Stimulated activated CD4-positive, alpha-beta T cell treated with anti-CD3 and anti-CD28 coated beads, Interleukin-2, amount 100 ng/mL, for 24 hours (primary cell): Measurements from ENCODE around the gene CAPRIN2.

Experiments used
- DNase-seq, 2 donors: peaks; one replicate each; pipeline ENCODE4 v3.0.0-alpha.2; 2020

CAPRIN2 gene

GRCh38 chr12:30763053-30763452 lies 8.3 kb upstream of the CAPRIN2 start:
- DNase-seq: no peak

GRCh38 chr12:30761730-30762129 lies 7.0 kb upstream of the CAPRIN2 start:
- no peak for DNase-seq

DNA sequence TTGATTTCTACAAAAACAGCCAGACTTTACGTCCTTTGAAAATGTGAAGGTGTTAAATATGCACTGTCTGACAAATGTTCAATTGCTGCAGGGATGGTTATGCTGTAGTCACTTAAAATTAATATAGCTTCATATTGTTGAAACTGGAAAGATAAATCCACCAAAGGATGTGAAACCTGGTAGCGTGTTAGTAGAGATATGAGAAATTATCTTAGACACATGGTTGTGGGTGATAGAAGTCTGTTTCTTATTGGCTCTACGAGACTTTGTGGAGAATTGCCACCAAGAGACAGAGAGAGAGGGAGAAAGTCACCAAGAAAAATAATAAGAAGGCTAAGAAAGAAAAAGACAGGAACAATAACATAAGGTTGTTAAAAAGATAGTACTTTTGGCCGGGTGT lies 2.6 kb upstream of the CAPRIN2 start:
- DNase-seq: no peak

DNA sequence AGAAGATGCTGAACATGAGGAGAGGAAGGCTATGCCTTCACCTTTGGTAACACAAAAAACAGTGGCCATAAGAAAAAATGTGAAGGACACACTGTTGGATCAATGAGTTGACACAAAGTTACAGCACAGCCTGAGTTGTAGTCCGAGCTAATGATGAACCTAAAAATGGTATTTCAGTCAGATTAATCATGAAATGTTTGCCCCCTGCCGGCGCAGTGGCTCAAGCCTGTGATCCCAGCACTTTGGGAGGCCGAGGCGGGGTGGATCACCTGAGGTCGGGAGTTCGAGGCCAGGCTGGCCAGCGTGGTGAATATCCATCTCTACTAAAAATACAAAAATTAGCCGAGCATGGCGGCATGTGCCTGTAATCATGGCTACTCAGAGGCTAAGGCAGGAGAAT lies 1.3 kb upstream of the CAPRIN2 start:
- DNase-seq: no peak

DNA sequence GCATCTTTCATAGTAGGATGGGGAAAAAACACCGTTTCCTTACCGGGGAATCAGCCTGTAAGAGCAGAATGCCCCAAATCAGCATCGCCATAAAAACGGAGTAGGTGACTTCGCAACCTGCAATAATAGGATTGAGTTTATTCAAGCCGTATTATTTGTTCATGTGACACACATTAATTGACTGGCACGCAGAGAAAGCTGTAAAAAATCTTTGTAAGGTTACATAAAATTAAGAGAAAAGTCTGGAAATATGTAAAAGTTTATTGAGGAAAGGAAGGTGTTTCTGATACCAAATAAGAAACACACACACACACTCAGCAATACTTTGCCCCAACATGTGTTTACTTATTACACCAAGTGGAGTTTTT lies 628 bp upstream of the CAPRIN2 start:
- DNase-seq: no peak

DNA sequence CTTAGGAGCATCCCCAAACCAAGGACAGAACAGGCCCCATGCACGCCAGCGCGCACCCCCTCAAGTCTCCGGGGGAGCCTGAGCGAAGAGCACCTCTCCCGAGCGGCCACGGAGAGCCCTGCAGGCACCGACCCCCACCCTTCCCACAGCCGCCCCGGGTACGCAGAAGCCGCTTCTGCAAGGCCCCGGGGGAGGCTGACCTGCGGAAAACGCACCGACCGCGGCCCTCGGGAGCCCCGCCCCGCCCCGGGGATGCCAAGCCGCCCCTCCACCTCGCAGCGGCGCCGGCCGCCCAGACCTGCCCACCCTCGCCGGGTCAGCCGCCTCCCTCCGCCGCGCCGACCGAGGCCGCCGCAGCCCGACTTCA lies 385 bp downstream of the CAPRIN2 start:
- peak in 1 of 2 donors; percentile 58 for DNase-seq

- no peak for DNase-seq
Measured at GRCh38 chr12:30753751-30754382, 884 bp downstream of the CAPRIN2 start.

- DNase-seq: peak in 1 of 2 donors; percentile 14
Measured at GRCh38 chr12:30753233-30753632, 1.5 kb downstream of the CAPRIN2 start.

DNA sequence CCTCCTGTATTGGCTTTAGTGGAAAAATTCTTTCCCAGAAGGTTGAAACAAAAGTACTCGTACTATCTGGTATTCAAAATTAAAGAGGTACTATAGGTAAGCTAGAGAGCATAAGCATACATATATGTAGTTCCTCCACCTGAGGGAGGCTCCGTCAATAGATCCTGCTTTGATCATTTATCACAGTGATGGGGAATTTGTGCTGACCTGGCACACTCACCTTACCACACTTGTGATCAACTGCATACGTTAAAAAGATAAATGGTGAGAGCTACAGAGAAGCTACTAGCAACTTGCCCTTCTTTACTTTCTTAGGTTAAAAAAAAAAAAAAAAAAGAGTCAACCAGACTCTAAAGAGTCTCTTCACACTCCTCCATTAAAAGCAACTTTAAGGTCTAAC lies 2.5 kb downstream of the CAPRIN2 start:
- no peak for DNase-seq

DNA sequence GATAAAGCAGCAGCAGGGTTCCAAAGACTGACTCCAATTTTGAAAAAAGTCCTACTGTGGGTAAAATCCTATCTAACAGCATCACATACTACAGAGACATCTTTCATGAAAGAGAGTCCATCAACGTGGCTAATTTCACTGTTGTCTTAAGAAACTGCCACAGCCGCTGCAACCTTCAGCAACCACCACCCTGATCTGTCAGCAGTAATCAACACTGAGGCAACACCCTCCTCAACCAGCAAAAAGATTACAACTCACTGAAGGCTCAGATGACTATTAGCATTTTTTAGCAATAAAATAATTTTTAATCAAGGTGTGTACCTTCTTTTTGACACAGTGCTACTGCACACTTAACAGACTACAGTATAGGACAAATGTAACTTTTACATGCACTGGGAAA lies 6.6 kb downstream of the CAPRIN2 start:
- DNase-seq: no peak

DNA sequence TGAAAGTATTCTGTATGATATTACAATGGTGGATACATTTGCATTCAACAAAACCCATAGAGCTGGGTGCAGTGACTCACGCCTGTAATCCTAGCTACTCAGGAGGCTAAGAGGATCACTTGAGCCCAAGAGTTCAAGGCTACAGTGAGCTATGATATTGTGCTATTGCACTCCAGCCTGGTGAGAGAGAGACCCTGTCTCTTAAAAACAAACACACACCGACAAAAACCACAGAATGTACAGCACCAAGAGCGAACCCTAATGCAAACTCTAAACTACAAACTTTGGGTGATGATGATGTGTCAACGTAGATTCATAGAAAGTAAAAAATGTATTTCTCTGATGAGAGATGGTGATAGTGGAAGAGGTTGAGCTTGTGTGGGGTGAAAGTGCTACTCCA lies 8.6 kb downstream of the CAPRIN2 start:
- DNase-seq: no peak

- no peak for DNase-seq
Measured at GRCh38 chr12:30744321-30744720, 10.4 kb downstream of the CAPRIN2 start.

- no peak for DNase-seq
Measured at GRCh38 chr12:30740274-30740673, 14.5 kb downstream of the CAPRIN2 start.

DNA sequence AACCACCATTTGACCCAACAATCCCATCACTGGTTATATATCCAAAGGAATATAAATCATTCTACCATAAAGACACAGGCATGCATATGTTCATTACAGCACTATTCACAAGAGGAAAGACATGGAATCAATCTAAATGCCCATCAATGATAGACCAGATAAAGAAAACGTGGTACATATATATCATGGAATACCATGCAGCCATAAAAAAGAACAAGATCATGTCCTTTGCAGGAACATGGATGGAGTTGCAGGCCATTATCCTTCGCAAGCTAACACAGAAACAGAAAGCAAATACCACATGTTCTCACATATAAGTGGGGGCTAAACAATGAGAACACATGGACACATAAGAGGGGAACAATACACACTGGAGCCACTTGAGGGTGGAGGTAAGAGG lies 15.7 kb downstream of the CAPRIN2 start:
- no peak for DNase-seq

DNA sequence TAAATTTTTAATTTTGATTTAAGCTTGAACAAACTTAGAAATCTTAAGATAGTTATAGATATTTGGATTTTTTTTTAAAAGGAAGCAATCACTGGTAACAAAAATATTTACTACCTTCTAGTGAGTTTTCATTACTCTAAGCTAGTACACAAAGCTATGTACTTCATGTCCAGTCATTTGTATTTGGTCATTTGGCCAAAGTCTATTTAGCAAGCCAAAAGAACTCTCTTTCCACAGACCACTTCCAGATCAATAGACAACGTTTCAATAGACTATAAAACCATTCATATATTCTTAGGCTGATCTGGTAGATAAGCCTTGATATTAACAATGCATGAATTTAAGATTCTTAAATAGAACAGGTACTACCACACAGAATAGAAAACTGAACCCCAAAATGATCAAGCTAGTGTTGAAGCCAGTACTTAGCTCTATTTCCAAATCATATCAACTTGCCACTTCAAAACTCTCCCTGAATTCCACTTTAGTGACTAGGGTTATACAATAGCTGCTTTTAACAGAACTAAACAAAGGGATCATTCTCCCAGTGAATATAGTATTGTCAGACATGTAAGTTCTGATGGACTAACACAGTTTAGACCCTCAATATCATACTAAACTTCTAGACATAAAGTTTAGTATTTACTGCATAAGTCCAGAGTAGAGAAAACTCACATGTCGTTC lies 21.7 kb downstream of the CAPRIN2 start:
- no peak for DNase-seq

DNA sequence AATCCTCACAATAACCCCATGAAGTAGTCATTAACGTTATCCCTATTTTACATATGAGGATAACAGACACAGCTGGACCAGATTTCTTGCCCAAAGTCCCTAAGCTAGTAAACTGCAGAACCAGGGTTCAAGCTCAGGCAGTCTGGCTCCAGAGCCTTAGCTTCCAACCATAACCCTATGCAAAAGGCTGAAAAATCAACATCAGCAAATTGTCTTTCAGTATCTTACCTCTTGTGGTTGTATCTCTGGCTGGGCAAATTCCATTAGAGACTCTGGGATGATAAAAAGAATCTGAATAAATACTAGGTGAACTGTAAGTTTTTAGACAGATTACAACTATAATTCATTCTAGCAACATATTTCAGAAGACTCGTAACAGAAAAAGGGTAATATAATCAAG lies 24.7 kb downstream of the CAPRIN2 start:
- DNase-seq: no peak

- DNase-seq: no peak
Measured at GRCh38 chr12:30729547-30729946, 25.2 kb downstream of the CAPRIN2 start.

GRCh38 chr12:30726647-30727046 lies 28.1 kb downstream of the CAPRIN2 start:
- DNase-seq: no peak

DNA sequence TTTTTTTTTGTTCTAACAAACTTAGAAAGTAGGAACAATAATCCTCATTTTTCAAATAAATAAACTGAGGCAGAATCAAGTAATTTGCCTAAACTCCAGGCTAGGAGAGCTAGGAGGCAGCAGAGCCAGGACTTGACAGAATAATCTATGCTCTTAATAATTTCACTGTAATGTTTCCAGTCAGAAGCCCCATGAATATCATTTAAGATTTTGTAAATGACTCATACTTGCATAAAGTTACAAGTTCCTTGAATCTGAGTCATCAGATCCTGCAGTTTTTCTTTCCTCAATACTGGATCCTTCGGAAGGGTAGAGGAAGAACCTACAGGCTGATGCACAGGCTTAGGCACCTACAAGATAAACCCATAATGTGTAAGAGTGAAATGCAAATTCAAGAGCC lies 29.0 kb downstream of the CAPRIN2 start:
- no peak for DNase-seq

DNA sequence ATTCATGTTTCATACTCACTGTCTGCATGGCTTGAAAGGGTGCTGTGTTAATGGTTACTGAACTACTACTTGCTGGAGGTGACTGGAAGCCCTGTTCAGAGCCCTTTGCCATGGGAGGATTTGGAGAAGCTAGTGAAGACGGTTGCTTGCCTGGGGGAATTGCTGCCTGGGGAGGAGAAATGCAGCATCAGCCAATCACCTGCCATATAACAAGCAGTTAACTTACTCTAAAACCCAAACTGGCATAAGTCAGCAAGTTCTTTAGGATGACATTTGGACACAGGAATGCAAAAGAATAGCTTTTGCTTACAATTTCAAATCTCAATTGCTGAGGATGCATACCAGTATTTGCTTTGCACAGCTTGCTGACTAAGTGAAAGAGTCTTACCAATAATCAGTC lies 35.7 kb downstream of the CAPRIN2 start:
- DNase-seq: no peak

DNA sequence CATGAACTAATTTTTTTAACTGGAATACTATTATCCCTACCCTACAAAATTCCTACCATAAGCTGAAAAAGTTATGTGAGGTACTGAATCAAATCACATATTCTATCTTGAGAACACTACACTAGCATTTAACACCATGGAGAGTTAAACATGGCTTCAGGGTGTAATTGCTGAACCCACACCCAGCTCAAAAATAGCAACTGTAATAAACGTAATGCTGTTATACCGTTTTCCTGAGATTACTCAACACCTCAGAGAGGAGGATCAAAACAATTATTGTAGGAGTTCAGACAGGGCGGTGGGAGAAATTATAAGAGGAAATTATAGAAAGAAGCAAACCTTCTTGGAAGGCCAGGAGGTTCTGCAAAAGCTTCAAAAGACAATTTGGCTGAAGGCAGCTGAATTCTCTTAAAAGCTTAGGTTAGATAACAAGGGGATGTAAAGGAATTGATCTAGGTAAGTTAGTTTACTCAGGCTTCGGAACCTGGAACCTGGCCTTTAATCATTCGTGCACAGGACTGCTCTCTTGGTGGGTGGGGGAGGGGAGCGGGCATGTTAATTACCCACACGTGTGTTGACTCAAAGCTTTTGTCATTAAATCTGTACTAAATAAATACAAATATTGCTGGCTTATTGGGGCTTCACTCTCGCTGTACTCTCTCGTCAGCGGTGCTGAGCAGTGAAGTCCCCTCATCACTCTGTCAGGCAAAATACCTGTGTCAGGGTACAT lies 47.0 kb downstream of the CAPRIN2 start:
- no peak for DNase-seq

- DNase-seq: no peak
Measured at GRCh38 chr12:30706476-30706875, 48.3 kb downstream of the CAPRIN2 start.

- DNase-seq: no peak
Measured at GRCh38 chr12:30701056-30701455, 53.7 kb downstream of the CAPRIN2 start.

DNA sequence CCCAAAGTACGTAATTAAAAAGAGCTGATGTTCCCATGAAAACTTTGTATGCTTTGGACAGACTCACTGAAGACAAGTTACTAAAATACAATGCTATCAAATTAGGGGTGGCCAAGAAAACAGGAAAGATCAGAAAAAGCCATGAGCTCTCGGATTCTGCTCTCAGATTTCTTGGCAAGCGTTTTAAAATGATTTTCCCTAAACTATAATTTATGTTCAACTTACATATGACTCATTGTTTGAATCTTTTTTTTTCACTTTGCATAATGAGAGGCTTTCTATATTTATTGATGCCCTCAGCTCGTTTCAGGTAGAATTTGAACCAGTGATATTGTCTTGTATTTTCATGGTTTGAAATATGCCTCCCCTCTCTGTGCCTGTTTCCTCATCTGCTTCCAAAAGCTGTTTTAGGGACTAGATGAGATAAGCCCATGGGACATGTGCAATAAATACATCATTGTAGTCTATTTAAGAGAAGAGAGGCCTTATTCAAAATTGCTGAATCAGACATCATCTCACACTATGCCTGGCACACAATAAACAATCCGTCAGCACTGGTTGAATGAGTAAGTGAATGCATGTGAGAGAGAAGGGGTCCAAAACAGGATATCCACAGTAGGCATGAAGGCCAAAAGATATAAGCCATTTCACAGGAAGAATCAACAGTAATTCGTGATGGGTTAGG lies 54.4 kb downstream of the CAPRIN2 start:
- DNase-seq: no peak
